GM12872 (cell line): ENCODE measurements around the gene CBFA2T2.

Source experiments
- TF ChIP-seq, protein P1 (sequence below): IDR thresholded peaks from 3 replicates; pipeline ENCODE4 v1.5.1; 2011; ENCODE audit warnings: low read depth, mild to moderate bottlenecking, low read length, moderate library complexity; ENCODE audit not compliant: insufficient read depth

CBFA2T2 gene

DNA sequence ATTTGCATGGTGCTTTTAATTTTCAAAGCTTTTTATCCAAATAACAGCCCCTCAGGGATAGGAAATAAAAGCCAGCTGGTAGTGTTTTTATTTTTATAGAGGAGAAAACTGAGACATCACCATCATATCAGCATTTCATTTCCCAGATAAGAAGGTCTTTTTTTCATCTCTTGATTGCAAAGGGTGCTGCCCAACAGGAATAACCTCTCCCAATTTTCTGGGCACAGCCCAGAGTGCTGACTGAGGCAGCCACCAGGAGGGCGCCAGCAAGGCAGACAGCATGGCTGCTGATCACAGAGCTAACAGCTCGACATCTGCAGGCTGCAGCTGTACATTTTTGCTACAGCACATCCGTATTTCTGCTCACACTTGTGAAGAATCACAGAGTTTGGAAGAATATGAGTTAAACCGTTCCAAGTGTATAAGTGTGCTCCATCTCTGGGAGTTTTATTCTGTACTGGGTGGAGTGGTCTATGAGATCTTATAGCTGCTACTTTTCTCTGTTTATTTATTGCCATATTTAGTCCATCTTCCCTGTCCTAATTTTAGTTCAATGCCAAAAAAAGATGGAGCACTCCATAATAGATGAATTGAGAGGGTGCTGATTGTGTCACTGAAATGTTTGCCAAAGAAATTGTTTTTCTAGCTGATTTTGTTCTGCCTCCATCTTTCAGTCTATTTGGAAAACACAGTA lies 86.7 kb downstream of the CBFA2T2 start:
- TF ChIP-seq, protein P1, sequence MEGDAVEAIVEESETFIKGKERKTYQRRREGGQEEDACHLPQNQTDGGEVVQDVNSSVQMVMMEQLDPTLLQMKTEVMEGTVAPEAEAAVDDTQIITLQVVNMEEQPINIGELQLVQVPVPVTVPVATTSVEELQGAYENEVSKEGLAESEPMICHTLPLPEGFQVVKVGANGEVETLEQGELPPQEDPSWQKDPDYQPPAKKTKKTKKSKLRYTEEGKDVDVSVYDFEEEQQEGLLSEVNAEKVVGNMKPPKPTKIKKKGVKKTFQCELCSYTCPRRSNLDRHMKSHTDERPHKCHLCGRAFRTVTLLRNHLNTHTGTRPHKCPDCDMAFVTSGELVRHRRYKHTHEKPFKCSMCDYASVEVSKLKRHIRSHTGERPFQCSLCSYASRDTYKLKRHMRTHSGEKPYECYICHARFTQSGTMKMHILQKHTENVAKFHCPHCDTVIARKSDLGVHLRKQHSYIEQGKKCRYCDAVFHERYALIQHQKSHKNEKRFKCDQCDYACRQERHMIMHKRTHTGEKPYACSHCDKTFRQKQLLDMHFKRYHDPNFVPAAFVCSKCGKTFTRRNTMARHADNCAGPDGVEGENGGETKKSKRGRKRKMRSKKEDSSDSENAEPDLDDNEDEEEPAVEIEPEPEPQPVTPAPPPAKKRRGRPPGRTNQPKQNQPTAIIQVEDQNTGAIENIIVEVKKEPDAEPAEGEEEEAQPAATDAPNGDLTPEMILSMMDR = no peak

DNA sequence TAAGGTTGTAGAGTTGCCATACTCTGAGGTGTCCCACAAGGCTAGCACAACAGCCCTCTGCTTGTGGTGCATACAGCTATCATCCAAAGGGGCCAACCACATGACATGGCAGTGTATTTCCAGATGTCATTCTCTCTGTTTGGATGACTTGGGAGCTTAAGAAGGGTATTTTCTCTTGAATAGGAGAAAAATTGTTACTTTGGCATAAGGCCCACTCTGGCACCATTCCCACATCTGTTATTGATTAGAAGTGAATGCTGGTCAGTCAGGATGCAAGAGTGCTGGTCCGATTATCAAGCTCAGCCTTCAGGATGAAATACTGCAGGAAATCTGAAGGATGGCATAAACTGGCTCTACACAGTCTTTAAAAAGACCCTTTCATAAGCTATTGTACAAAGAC lies 88.6 kb downstream of the CBFA2T2 start:
- TF ChIP-seq, protein P1 = no peak

DNA sequence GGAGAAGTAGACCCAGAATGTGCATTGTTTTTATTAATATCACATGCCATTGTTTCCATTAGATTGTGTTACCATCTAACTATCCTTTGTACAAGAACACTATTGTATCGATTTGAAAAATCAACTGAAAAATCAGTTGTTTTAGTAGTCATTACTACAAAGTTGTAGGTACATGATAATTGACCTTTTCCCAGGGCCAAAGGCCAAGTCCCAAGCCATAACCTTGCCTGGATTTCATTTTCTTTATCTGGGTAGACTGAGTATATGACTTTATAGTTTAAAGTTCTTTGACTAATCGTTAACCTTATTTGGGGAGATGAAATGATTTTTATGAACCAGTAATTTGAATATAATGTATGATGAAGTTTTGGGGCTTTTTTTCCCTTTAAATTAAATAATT lies 93.2 kb downstream of the CBFA2T2 start:
- TF ChIP-seq, protein P1 = no peak

DNA sequence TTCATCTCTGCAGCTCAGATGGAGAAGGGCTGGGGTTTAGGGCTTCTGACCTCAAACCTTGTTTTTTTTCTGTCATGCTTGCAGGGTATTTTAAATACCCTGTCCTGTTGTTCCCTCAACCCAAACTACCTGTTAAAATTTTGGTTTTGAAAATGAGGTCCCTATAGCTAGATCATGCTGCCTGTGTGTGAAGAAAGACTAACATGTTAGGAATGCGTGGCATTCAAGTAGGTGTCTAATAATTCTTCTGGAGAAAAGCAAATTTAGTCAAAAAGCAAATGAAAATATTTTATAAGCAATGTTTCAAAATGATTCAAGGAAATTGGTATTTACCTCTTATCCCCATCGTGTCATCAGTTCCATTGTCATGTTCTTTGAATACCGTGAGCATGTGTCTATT lies 95.1 kb downstream of the CBFA2T2 start:
- TF ChIP-seq, protein P1 = no peak

DNA sequence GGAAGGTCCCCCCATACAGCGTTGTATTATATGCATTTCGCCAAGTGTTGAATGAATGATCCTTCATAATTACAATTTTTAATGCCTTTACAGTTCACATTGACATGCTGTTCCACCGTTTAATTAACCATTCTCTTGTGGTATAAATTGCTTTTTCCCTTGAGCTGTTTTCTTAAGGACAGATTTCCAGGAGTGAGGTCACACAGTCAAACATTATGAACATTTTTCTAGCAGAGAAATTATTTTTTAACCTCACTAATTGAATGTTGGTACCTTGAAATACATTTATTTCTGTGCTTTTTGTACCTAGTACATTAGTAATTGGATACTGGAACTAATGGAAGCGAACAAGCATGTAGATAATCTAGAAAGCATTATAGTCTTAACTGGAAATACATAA lies 95.5 kb downstream of the CBFA2T2 start:
- TF ChIP-seq, protein P1 = no peak

DNA sequence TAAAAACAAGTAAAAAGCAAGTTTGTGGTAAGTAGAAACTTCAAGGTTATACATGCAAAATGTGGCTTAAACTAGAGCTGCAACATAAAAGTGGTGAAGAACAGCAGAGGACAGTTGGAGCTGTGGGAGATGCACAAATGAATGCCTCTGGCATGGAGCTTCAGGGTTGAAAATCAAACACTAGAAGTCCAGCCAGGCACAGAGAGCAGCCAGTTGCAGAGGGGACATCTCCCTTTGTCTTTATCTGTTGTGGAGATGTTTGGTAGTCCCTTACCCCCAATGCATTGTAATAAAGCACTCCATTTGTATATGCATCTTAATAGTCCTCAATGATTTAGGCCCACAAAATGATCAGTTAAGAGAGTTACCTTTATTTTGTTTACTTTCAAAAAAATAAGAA lies 99.2 kb downstream of the CBFA2T2 start:
- TF ChIP-seq, protein P1 = no peak

DNA sequence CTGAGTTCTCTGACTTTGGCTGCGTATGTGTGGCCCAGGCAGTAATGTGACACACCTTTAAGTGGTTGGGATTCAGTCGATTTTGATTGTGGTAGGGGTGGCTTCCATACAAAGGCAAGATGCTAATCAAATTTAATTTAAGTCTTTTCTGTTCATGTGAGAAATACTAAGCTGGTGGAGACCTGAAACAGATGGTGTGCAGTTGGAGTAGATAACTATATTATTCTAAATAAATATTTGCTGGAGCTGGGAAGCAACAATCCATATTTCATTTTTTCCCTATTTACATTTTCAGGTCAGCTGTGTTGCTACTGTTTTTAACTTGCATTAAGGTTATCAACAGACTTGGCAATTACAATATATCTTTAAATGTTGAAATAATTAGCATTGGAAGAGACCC lies 104.8 kb downstream of the CBFA2T2 start:
- TF ChIP-seq, protein P1 = no peak
